IMR-90 (cell line): ENCODE measurements around the gene NUP43. TPM values are rescaled to one million over a fixed set of nuclear protein-coding genes. Genes with fewer than 3 reads are reported as not detected.

Source experiments
- ATAC-seq: fragments of 200-7000 bp; cut with Tn5 transposase; 2 replicates; pipeline ENCODE4 v1.9.1; 2020; ENCODE audit warnings: low read depth, mild to moderate bottlenecking, moderate library complexity
- BruUV-seq: library from RNA; stranded (reverse); fragments of 400-500 nt; replicated peaks from 2 replicates; lab custom pipeline; 2021; lab: Mats Ljungman, UMichigan
- CTCF ChIA-PET: fragments of 300-600 bp; formaldehyde crosslinking; extraction: SDS; loops from one replicate; lab custom pipeline; 2021; ENCODE audit warnings: antibody characterized with exemption; lab: Yijun Ruan, JAX
- POLR2A ChIA-PET: fragments of 300-600 bp; sonication (Branson Sonifier 250); formaldehyde crosslinking; loops from one replicate; lab custom pipeline; 2022; ENCODE audit warnings: antibody characterized with exemption; ENCODE audit not compliant: unreplicated experiment; lab: Charles Lee
- DNase-seq: peaks from one replicate; pipeline ENCODE4 v3.0.0; 2013
- H2AFZ ChIP-seq: replicated peaks from 2 replicates; pipeline ENCODE3; 2013; ENCODE audit warnings: low read length, mild to moderate bottlenecking; ENCODE audit not compliant: poor library complexity
- H2AK5ac ChIP-seq: 2 replicates; pipeline ENCODE4 v1.6.1; 2013; ENCODE audit warnings: low read depth, low read length, inconsistent platforms
- H2AK9ac ChIP-seq: replicated peaks from 2 replicates; pipeline ENCODE3; 2013; ENCODE audit warnings: mild to moderate bottlenecking, low read depth, low read length, moderate library complexity; ENCODE audit not compliant: poor library complexity
- H2BK120ac ChIP-seq: 2 replicates; pipeline ENCODE4 v1.6.1; 2013; ENCODE audit warnings: low read depth, low read length, inconsistent platforms
- H2BK15ac ChIP-seq: 3 replicates; pipeline ENCODE4 v1.6.1; 2013; ENCODE audit warnings: low read depth, low read length, inconsistent platforms
- H2BK20ac ChIP-seq: 2 replicates; pipeline ENCODE4 v1.6.1; 2013; ENCODE audit warnings: low read depth, mild to moderate bottlenecking, inconsistent platforms, low read length, moderate library complexity
- H2BK5ac ChIP-seq: 2 replicates; pipeline ENCODE4 v1.6.1; 2013; ENCODE audit warnings: mild to moderate bottlenecking, low read depth, low read length, inconsistent platforms; ENCODE audit not compliant: poor library complexity, severe bottlenecking
- H3K14ac ChIP-seq: replicated peaks from 2 replicates; pipeline ENCODE4 v1.6.1; 2013; ENCODE audit warnings: low read depth, low read length, inconsistent platforms
- H3K18ac ChIP-seq: 2 replicates; pipeline ENCODE4 v1.6.1; 2013; ENCODE audit warnings: low read depth, low read length, control low read depth
- H3K23ac ChIP-seq: 2 replicates; pipeline ENCODE4 v1.6.1; 2013; ENCODE audit warnings: low read depth, low read length, inconsistent platforms
- H3K27ac ChIP-seq: 2 replicates; pipeline ENCODE4 v1.5.1; 2013; ENCODE audit warnings: mild to moderate bottlenecking, control low read depth, low read length; ENCODE audit not compliant: insufficient read depth
- H3K27me3 ChIP-seq: 2 replicates; pipeline ENCODE4 v1.6.1; 2013; ENCODE audit warnings: low read length; ENCODE audit not compliant: control insufficient read depth, insufficient read depth
- H3K36me3 ChIP-seq: 2 replicates; pipeline ENCODE4 v1.6.1; 2013; ENCODE audit warnings: low read length, mixed read lengths; ENCODE audit not compliant: control insufficient read depth, insufficient read depth
- H3K4ac ChIP-seq: 2 replicates; pipeline ENCODE4 v1.6.1; 2013; ENCODE audit warnings: low read depth, low read length, inconsistent platforms
- H3K4me1 ChIP-seq: 2 replicates; pipeline ENCODE4 v1.6.1; 2013; ENCODE audit warnings: low read length, mixed read lengths; ENCODE audit not compliant: control insufficient read depth, insufficient read depth
- H3K4me2 ChIP-seq: 2 replicates; pipeline ENCODE4 v1.6.1; 2013; ENCODE audit warnings: low read depth, mild to moderate bottlenecking, control low read depth, low read length, moderate library complexity
- H3K4me3 ChIP-seq: 2 replicates; pipeline ENCODE4 v1.5.1; 2013; ENCODE audit warnings: low read depth, mild to moderate bottlenecking, control low read depth, low read length, moderate library complexity; ENCODE audit not compliant: insufficient read depth
- H3K56ac ChIP-seq: 2 replicates; pipeline ENCODE4 v1.6.1; 2013; ENCODE audit warnings: low read length, inconsistent platforms; ENCODE audit not compliant: insufficient read depth; ENCODE audit errors: extremely low read depth
- H3K79me1 ChIP-seq, 2 experiments: 2 replicates each; pipeline ENCODE4 v1.6.1; 2013; ENCODE audit warnings: low read length in 2 of 2, inconsistent platforms in 1 of 2, low read depth in 1 of 2
- H3K9ac ChIP-seq: 2 replicates; pipeline ENCODE4 v1.6.1; 2013; ENCODE audit warnings: low read depth, low read length, control low read depth
- H3K9me1 ChIP-seq: 2 replicates; pipeline ENCODE4 v1.6.1; 2013; ENCODE audit warnings: low read length, inconsistent platforms; ENCODE audit not compliant: insufficient read depth
- H3K9me3 ChIP-seq: 2 replicates; pipeline ENCODE4 v1.6.1; 2013; ENCODE audit warnings: low read length; ENCODE audit not compliant: control insufficient read depth, insufficient read depth
- H4K20me1 ChIP-seq: 2 replicates; pipeline ENCODE4 v1.6.1; 2013; ENCODE audit warnings: low read length, inconsistent platforms; ENCODE audit not compliant: insufficient read depth
- H4K5ac ChIP-seq: 2 replicates; pipeline ENCODE4 v1.6.1; 2013; ENCODE audit warnings: mild to moderate bottlenecking, low read depth, low read length, control low read depth
- H4K8ac ChIP-seq, 2 experiments: 2 replicates each; pipeline ENCODE4 v1.6.1; 2013; ENCODE audit warnings: low read depth in 2 of 2, low read length in 2 of 2, control low read depth in 1 of 2, inconsistent platforms in 1 of 2
- H4K91ac ChIP-seq: 2 replicates; pipeline ENCODE4 v1.6.1; 2013; ENCODE audit warnings: low read depth, low read length, inconsistent platforms; ENCODE audit not compliant: insufficient read depth
- MAZ ChIP-seq: IDR thresholded peaks from 2 replicates; pipeline ENCODE4 v1.6.1; 2012; ENCODE audit warnings: low read depth, mild to moderate bottlenecking, low read length, improper control_type of control experiment, moderate library complexity, borderline replicate concordance
- NFE2L2 ChIP-seq: fragments of 150-350 bp; IDR thresholded peaks from 2 replicates; pipeline ENCODE4 v1.6.1; 2016; ENCODE audit warnings: low read depth, mild to moderate bottlenecking, low read length
- POLR2A ChIP-seq: IDR thresholded peaks from 2 replicates; pipeline ENCODE4 v1.6.1; 2012; ENCODE audit warnings: mild to moderate bottlenecking, low read depth, low read length
- WGBS, 2 experiments: methylation state at CpG; one replicate each; pipeline versions ENCODE4 v1.1.5 to v1.1.7; 2013; ENCODE audit warnings: missing lambda C conversion rate in 2 of 2; ENCODE audit not compliant: insufficient read length in 1 of 2; ENCODE audit errors: extremely low coverage in 2 of 2; 5-methylcytosine and 5-hydroxymethylcytosine counted together
- dilution Hi-C: fragments of 300-500 bp; cut with HindIII; formaldehyde crosslinking; loops from one replicate; pipeline ENCODE4 v1.14.3; 2018; ENCODE audit warnings: low sequenced_read_pairs; ENCODE audit not compliant: unreplicated experiment
- in situ Hi-C: fragments of 300-500 bp; cut with MboI; formaldehyde crosslinking; loops from 3 replicates; pipeline ENCODE4 v1.14.3; 2019; ENCODE audit warnings: low sequenced_read_pairs, inconsistent platforms, mixed read lengths
- intact Hi-C: fragments of 100-400 bp; cut with micrococcal nuclease; formaldehyde crosslinking; loops from 2 replicates; pipeline ENCODE4 v1.10.0; 2022
- polyA plus RNA-seq, 3 experiments: library from polyadenylated mRNA; depleted of rRNA; stranded (reverse); fragments of >200 nt; gene quantifications; 2 replicates each; pipeline ENCODE4 v1.2.3, GENCODE V29; 2012; ENCODE audit warnings: low replicate concordance in 1 of 3
- total RNA-seq: library from RNA; depleted of rRNA; stranded (reverse); fragments of >200 nt; gene quantifications from 2 replicates; pipeline ENCODE4 v1.2.3, GENCODE V29; 2012
- TF ChIP-seq, protein P1 (sequence below): conservative IDR thresholded peaks from 2 replicates; pipeline ENCODE4 v1.5.1; 2012; ENCODE audit warnings: mild to moderate bottlenecking, low read depth, low read length, improper control_type of control experiment

The NUP43 gene
- total and polyA plus RNA-seq, 2 of the 4 experiments (the other 2 are of a cell fraction), result 14.2 to 40.5 TPM

DNA sequence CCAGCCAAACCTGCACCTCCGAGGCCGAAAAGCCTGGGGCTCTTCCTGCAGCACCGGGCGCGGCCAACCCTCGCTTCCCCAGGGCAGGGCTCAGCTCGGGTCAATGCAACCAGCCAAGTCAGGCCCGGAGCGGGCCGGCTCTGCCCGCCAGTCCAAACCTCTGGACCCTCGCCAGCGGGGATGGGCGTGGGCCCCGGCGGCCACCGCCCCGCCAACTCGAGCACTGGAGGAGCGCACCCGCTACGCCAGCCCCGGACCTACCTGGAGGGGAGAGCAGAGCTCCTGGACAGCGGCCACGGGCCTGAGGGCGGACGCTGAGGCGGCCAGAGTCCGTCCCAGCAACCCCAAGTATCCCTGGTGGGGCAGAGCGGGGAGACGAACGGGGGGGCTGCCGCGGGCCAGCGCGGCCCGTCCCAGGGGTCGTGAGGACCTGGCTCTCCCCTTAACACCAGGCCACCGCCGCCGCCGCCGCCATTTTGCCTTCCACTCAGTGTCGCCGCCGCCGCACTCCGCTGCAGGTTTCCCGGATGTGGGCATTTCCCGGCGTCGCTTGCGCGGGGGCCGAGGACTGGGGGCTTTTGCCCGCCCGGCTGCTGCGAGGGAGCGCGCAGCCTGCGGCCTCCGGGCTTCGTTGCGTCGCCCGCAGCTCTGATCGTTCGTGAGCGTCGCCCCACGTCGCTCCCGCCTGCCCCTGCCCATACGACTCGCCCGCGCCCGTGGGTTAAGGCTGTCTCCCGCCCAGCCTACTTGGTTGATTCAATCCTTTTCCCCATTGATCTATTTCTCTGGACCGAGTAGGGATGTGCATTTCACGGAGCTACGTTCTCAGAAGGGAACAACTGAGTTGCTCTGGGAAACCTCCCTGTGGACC is 28.5 kb downstream of the NUP43 start, which contains the start of gene LATS1:
TSS of gene LATS1 (minus strand) at position 514 of the 871 bp plus-strand sequence. CDS start 15,975 bp downstream, outside the sequence.
- ATAC-seq, result peak; percentile 90
- WGBS, 2 experiments, result 0% methylated on average over 8 of the region's 82 CpGs; no CpG with 5 or more reads in 1 of the 2 experiments
- in situ Hi-C loops, result no loop called here

More for the DNA sequence above, 28.5 kb downstream of the NUP43 start, which contains the start of gene LATS1:
- no peaks in the 10 kb centered on the region for H3K9me3 ChIP-seq
- peak within 1 kb of the TSS; percentile 83 for H3K56ac ChIP-seq
- H3K18ac ChIP-seq, result peak within 1 kb of the TSS; percentile 90
- dilution Hi-C loops, result no loop called here
- H2AK9ac ChIP-seq, result peak within 1 kb of the TSS; percentile 100
- H3K4me3 ChIP-seq, result peak within 1 kb of the TSS; percentile 86
- peak within 1 kb of the TSS; percentile 93 for H4K5ac ChIP-seq
- ChIA-PET CTCF (no interaction called here), POLR2A (interaction anchor here (0.7 kb wide), 1 partner anchor 20 kb away, joined by 10 read pairs; no protein-coding TSS in a partner anchor)
- H2BK20ac ChIP-seq, result 0 out of 2 replicates have a peak within 1 kb of the TSS, but pooled peaks have one; percentile 30
- H4K8ac ChIP-seq, result peak within 1 kb of the TSS; percentile 89 to 96
- H2BK15ac ChIP-seq, result peak within 1 kb of the TSS; percentile 21; the same call in 2 of the 3 replicates
- TF ChIP-seq NFE2L2, result no peak
- TF ChIP-seq MAZ, result peak; percentile 86; the same call in 1 of the 2 replicates
- peak; percentile 88 for TF ChIP-seq POLR2A
- TF ChIP-seq, protein P1, sequence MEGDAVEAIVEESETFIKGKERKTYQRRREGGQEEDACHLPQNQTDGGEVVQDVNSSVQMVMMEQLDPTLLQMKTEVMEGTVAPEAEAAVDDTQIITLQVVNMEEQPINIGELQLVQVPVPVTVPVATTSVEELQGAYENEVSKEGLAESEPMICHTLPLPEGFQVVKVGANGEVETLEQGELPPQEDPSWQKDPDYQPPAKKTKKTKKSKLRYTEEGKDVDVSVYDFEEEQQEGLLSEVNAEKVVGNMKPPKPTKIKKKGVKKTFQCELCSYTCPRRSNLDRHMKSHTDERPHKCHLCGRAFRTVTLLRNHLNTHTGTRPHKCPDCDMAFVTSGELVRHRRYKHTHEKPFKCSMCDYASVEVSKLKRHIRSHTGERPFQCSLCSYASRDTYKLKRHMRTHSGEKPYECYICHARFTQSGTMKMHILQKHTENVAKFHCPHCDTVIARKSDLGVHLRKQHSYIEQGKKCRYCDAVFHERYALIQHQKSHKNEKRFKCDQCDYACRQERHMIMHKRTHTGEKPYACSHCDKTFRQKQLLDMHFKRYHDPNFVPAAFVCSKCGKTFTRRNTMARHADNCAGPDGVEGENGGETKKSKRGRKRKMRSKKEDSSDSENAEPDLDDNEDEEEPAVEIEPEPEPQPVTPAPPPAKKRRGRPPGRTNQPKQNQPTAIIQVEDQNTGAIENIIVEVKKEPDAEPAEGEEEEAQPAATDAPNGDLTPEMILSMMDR, result no peak
- peak within 1 kb of the TSS; percentile 90 for H2BK120ac ChIP-seq
- H2BK5ac ChIP-seq, result peak within 1 kb of the TSS; percentile 95
- H3K36me3 ChIP-seq, result no peaks in the 10 kb centered on the region
- H3K4ac ChIP-seq, result peak within 1 kb of the TSS; percentile 96
- peak within 1 kb of the TSS; percentile 99 for H3K27ac ChIP-seq
- peak; percentile 76 for DNase-seq
- H3K23ac ChIP-seq, result peak within 1 kb of the TSS; percentile 99
- H4K20me1 ChIP-seq, result peaks cover 9% of the 10 kb centered on the region; the same call in 1 of the 2 replicates
- H3K9ac ChIP-seq, result peak within 1 kb of the TSS; percentile 98
- no peaks in the 10 kb centered on the region for H3K27me3 ChIP-seq
- peaks cover 3% of the 10 kb centered on the region; the same call in 1 of the 2 replicates for H3K9me1 ChIP-seq
- H2AK5ac ChIP-seq, result peak within 1 kb of the TSS; percentile 78
- peak within 1 kb of the TSS; percentile 95 for H3K14ac ChIP-seq
- peak within 1 kb of the TSS; percentile 85 for H3K4me2 ChIP-seq
- BruUV-seq, result no TSS peak
- H2AFZ ChIP-seq, result peak within 1 kb of the TSS; percentile 99
- intact Hi-C loops, result no loop called here
- H4K91ac ChIP-seq, result peak within 1 kb of the TSS; percentile 90
- peaks cover 6 to 11% of the 10 kb centered on the region in 2 experiments; a peak in 2 of 4 replicates for H3K79me1 ChIP-seq
- H3K4me1 ChIP-seq, result peaks cover 2% of the 10 kb centered on the region; the same call in 1 of the 2 replicates
